B cell (primary cell): Measurements from ENCODE around the gene RPS5. TPM values are rescaled to one million over a fixed set of nuclear protein-coding genes. Genes with fewer than 3 reads are reported as not detected.
A peak's percentile ranks its signal among the peaks of the same experiment; 100 is the strongest.
"Not testable (repeated sequence)": the region's sequence is repeated elsewhere in the genome, so short reads cannot be mapped to it uniquely, and the experiment has no call there.

Source experiments
- ATAC-seq: fragments of 200-7000 bp; cut with Tn5 transposase; one replicate; pipeline ENCODE4 v1.10.0; 2021; ENCODE audit warnings: low read depth, mild to moderate bottlenecking, moderate number of reproducible peaks, moderate library complexity
- CTCF ChIA-PET: fragments of 350-600 bp; sonication (Branson Sonifier 250); formaldehyde crosslinking; loops from one replicate; lab custom pipeline; 2021; ENCODE audit warnings: antibody characterized with exemption, inconsistent platforms; lab: Charles Lee
- POLR2A ChIA-PET: fragments of 350-600 bp; sonication (Branson Sonifier 250); formaldehyde crosslinking; loops from one replicate; lab custom pipeline; 2021; ENCODE audit warnings: antibody characterized with exemption; lab: Charles Lee
- DNase-seq: peaks from one replicate; pipeline ENCODE4 v3.0.0; 2013
- H2AFZ ChIP-seq: 2 replicates; pipeline ENCODE4 v1.6.1; 2012; ENCODE audit warnings: mild to moderate bottlenecking, low read depth, low read length; ENCODE audit not compliant: insufficient read depth, poor library complexity, severe bottlenecking
- H3K27ac ChIP-seq, 2 donors: 1 replicate in 1 of 2; 2 replicates in 1 of 2; pipeline ENCODE4 v1.5.1; 2012 to 2013; ENCODE audit warnings: low read length in 2 of 2, mild to moderate bottlenecking in 2 of 2, moderate library complexity in 1 of 2
- H3K27me3 ChIP-seq, 4 experiments: fragments of 200-600 bp in 1 of 4; sonication (generic) in 1 of 4; replicated peaks in 1 of 4; 1 replicate in 2 of 4; 2 replicates in 2 of 4; pipeline versions ENCODE4 v1.6.1 to v1.7.0; 2013 to 2016; ENCODE audit warnings: low read length in 3 of 4, mild to moderate bottlenecking in 2 of 4, mixed read lengths in 1 of 4, moderate library complexity in 1 of 4; ENCODE audit not compliant: insufficient read depth in 4 of 4, control insufficient read depth in 3 of 4; ENCODE audit errors: control extremely low read depth in 1 of 4
- H3K36me3 ChIP-seq, 2 experiments: replicated peaks in 1 of 2; 1 replicate in 1 of 2; 2 replicates in 1 of 2; pipeline versions ENCODE4 v1.6.1 to v1.7.1; 2013; ENCODE audit warnings: low read length in 1 of 2; ENCODE audit not compliant: insufficient read depth in 2 of 2, control insufficient read depth in 1 of 2; ENCODE audit errors: control extremely low read depth in 1 of 2, extremely low read depth in 1 of 2
- H3K4me1 ChIP-seq, 2 donors: fragments of 200-600 bp in 1 of 2; sonication (generic) in 1 of 2; 1 replicate in 1 of 2; 2 replicates in 1 of 2; pipeline versions ENCODE4 v1.5.1 to v1.6.1; 2013 to 2017; ENCODE audit warnings: low read length in 2 of 2; ENCODE audit not compliant: control insufficient read depth in 2 of 2, insufficient read depth in 2 of 2
- H3K4me2 ChIP-seq: replicated peaks from 2 replicates; pipeline ENCODE3; 2012; ENCODE audit warnings: mild to moderate bottlenecking, low read depth, low read length; ENCODE audit not compliant: poor library complexity, severe bottlenecking
- H3K4me3 ChIP-seq, 5 experiments: fragments of 200-600 bp in 1 of 5; sonication (generic) in 1 of 5; 1 replicate in 3 of 5; 2 replicates in 2 of 5; pipeline versions ENCODE4 v1.5.1 to v1.7.0; 2011 to 2016; ENCODE audit warnings: low read length in 4 of 5, mild to moderate bottlenecking in 4 of 5, low read depth in 2 of 5, control low read depth in 1 of 5, moderate library complexity in 1 of 5; ENCODE audit not compliant: insufficient read depth in 1 of 5; ENCODE audit errors: control extremely low read depth in 1 of 5, extremely low read depth in 1 of 5
- H3K79me2 ChIP-seq: fragments of 200-600 bp; sonication (generic); one replicate; pipeline ENCODE4 v1.6.0; 2016; ENCODE audit warnings: low read length; ENCODE audit not compliant: control insufficient read depth, insufficient read depth
- H3K9ac ChIP-seq: fragments of 200-600 bp; sonication (generic); 2 replicates; pipeline ENCODE4 v1.6.1; 2017; ENCODE audit warnings: mild to moderate bottlenecking, low read length, moderate library complexity
- H3K9me3 ChIP-seq, 3 donors: one replicate each; pipeline versions ENCODE4 v1.6.1 to v1.7.1; 2013; ENCODE audit warnings: low read length in 2 of 3; ENCODE audit not compliant: control insufficient read depth in 2 of 3, insufficient read depth in 1 of 3; ENCODE audit errors: control extremely low read depth in 1 of 3
- H4K20me1 ChIP-seq: 2 replicates; pipeline ENCODE4 v1.6.0; 2012; ENCODE audit warnings: mild to moderate bottlenecking, low read length; ENCODE audit not compliant: insufficient read depth, control insufficient read depth, poor library complexity, severe bottlenecking
- H3K27ac Mint-ChIP-seq: one replicate; pipeline ENCODE4 v1.8.0; 2021; ENCODE audit warnings: mixed read lengths
- H3K27me3 Mint-ChIP-seq: one replicate; pipeline ENCODE4 v1.8.0; 2021; ENCODE audit warnings: mixed read lengths
- H3K4me1 Mint-ChIP-seq: one replicate; pipeline ENCODE4 v1.8.0; 2021; ENCODE audit warnings: mixed read lengths
- H3K4me3 Mint-ChIP-seq: one replicate; pipeline ENCODE4 v1.8.0; 2021; ENCODE audit warnings: mixed read lengths
- H3K9me3 Mint-ChIP-seq: one replicate; pipeline ENCODE4 v1.8.0; 2022; ENCODE audit warnings: mixed read lengths; ENCODE audit not compliant: insufficient read depth
- CTCF ChIP-seq: fragments of 200-600 bp; IDR thresholded peaks from one replicate; pipeline ENCODE4 v1.8.0; 2022; ENCODE audit warnings: antibody characterized with exemption, mild to moderate bottlenecking
- EZH2 ChIP-seq: IDR thresholded peaks from 2 replicates; pipeline ENCODE4 v1.6.1; 2012; ENCODE audit warnings: borderline replicate concordance, low read depth, mild to moderate bottlenecking, moderate library complexity, low read length; ENCODE audit not compliant: insufficient read depth, poor library complexity, severe bottlenecking
- WGBS: methylation state at CpG from one replicate; pipeline ENCODE4 v1.1.5; 2013; ENCODE audit warnings: missing lambda C conversion rate; ENCODE audit not compliant: insufficient coverage; 5-methylcytosine and 5-hydroxymethylcytosine counted together
- intact Hi-C: fragments of 100-400 bp; cut with micrococcal nuclease; formaldehyde crosslinking; loops from one replicate; pipeline ENCODE4 v1.10.0; 2022
- polyA plus RNA-seq: library from polyadenylated mRNA; depleted of rRNA; stranded (reverse); fragments of >200 nt; gene quantifications from 2 replicates; pipeline ENCODE4 v1.2.3, GENCODE V29; 2012
- total RNA-seq, 2 donors: library from RNA; stranded (reverse); fragments of 120-200 nt in 1 of 2; gene quantifications; 1 replicate in 1 of 2; 2 replicates in 1 of 2; pipeline versions ENCODE4 v1.2.3 to v1.2.4, GENCODE V29; 2013 to 2022

The RPS5 gene
- total and polyA plus RNA-seq, 2 donors (not counting 1 experiment from before 2014, with no cell fraction given), result 1,311 to 4,330 TPM

- ChIA-PET POLR2A (interaction anchor here (0.6 to 2.1 kb wide), 9 partner anchors 9 to 167 kb away, joined by 3 to 23 read pairs (median 3); partner anchors contain the start of genes ZNF497, ZNF584, ZNF8 and ZSCAN22), CTCF (interaction anchor here (0.6 to 1.3 kb wide), 4 partner anchors 16 to 171 kb away, joined by 3 to 8 read pairs (median 3); partner anchors contain the start of genes ZNF274 and ZNF837)
- WGBS, result under 1% methylated on average over 76 of the region's 82 CpGs
- Histone ChIP-seq H3K4me2 (peak overlapping the region; percentile 95), H3K27me3 (no peaks in the 10 kb centered on the region), H3K79me2 (peaks cover 11% of the 10 kb centered on the region), H4K20me1 (peaks cover 6% of the 10 kb centered on the region), H3K9me3 (peaks cover 0 to 8% (median 0%) of the 10 kb centered on the region in 3 donors), H3K27ac (peak overlapping the region; percentile 59 to 77), H3K4me1 (peaks cover 16 to 28% of the 10 kb centered on the region in 2 donors), H3K4me3 (peak overlapping the region; percentile 47 to 75 (median 62)), H3K9ac (peak overlapping the region; percentile 68), H2AFZ (peak overlapping the region; percentile 87), H3K36me3 (no peaks in the 10 kb centered on the region)
- intact Hi-C loops, result loop anchor here (1.0 to 5.0 kb wide), 5 partner anchors 15 to 69 kb away; partner anchors contain the start of genes ZNF497, ZNF584, ZNF8 and ZNF837
- Mint-ChIP-seq H3K9me3 (no peaks in the 10 kb centered on the region), H3K4me1 (peaks cover 30% of the 10 kb centered on the region), H3K4me3 (peak overlapping the region; percentile 96), H3K27ac (peak overlapping the region; percentile 89), H3K27me3 (no peaks in the 10 kb centered on the region)
- DNase-seq (peak; percentile 91), ATAC-seq (peak; percentile 96)
- TF ChIP-seq CTCF (no peak), EZH2 (no peak)
Observed at GRCh38 chr19:58346961-58347929, 39.8 kb upstream of the RPS5 start.

DNA sequence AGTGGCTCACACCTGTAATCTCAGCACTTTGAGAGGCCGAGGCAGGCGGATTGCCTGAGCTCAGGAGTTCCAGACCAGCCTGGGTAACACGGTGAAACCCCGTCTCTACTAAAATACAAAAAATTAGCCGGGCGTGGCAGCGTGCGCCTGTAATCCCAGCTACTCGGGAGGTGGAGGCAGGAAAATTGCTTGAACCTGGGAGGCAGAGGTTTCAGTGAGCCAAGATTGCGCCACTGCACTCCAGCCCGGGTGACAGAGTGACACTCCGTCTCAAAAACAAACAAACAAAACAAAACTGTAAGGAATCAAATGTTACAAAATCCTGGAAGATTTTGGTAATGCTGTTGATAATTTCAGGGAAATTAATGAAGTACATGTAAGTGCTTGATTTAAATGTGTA, 39.0 kb upstream of the RPS5 start:
- Histone ChIP-seq H2AFZ (peak overlapping the region; percentile 87), H3K27ac (peak overlapping the region in 1 of 2 donors; percentile 77), H3K79me2 (peaks cover 11% of the 10 kb centered on the region), H3K4me1 (peaks cover 16 to 28% of the 10 kb centered on the region in 2 donors), H3K4me3 (peak overlapping the region; percentile 47 to 75 (median 62)), H3K4me2 (peak overlapping the region; percentile 95), H3K9ac (peak overlapping the region; percentile 68)
- peak overlapping the region; percentile 96 for H3K4me3 Mint-ChIP-seq
- ChIA-PET CTCF (interaction anchor here (0.7 to 1.3 kb wide), 3 partner anchors 15 to 165 kb away, joined by 3 to 8 read pairs (median 4); partner anchors contain the start of genes ZNF274 and ZNF584), POLR2A (interaction anchor here (0.6 to 2.1 kb wide), 4 partner anchors 14 to 166 kb away, joined by 3 to 23 read pairs (median 6); partner anchors contain the start of genes ZNF497, ZNF584 and ZSCAN22)
- not testable (repeated sequence) for H3K9me3 Mint-ChIP-seq, H3K36me3 ChIP-seq, DNase-seq, H4K20me1 ChIP-seq, H3K27me3 Mint-ChIP-seq, H3K9me3 ChIP-seq, H3K27me3 ChIP-seq, ATAC-seq
- WGBS, result 55% methylated on average over 2 of the region's 12 CpGs
- H3K27ac Mint-ChIP-seq, result peak overlapping the region; percentile 89
- intact Hi-C loops, result loop anchor here (5.0 kb wide), 1 partner anchor 59 kb away; the partner anchor contains the start of gene ZNF584
- H3K4me1 Mint-ChIP-seq, result peaks cover 31% of the 10 kb centered on the region
